ENCODE measurements around the gene FLCN.
"Not testable (repeated sequence)": the region's sequence is repeated elsewhere in the genome, so short reads cannot be mapped to it uniquely, and the experiment has no call there.

The FLCN gene

GRCh38 chr17:17237026-17237799, at the start of gene FLCN:
FLCN (minus strand) TSS chr17:17237168; CDS start chr17:17228137, 9,031 bp downstream.
- Mint-ChIP-seq H3K27ac (peak within 1 kb of the TSS; percentile 100), H3K9me3 (no peaks in the 10 kb centered on the region), H3K36me3 (peaks cover 23% of the 10 kb centered on the region), H3K4me1 (peaks cover 30% of the 10 kb centered on the region), H3K4me3 (peak within 1 kb of the TSS; percentile 93)
- ATAC-seq (peak; percentile 95), DNase-seq (ENCODE audit: low spot score in 2 of 2) (peak; percentile 85 to 95)

DNA sequence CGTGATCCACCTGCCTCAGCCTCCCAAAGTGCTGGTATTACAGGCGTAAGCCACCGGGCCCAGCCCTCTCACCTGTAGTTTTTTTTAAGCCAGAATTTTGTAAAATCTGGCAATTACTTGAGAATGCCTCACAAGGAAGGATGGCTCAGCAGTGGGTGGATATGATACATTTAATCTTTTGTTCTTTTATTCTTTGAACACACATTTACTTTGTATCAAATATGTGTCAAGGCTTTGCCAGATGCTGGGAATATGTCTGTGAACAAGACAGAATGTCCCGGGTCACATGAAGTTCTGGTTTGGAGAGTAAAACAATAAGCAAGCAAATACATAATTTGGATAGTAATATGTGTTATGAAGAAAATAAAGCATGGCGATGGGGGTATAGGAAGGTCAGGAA, 49.0 kb upstream of the FLCN start:
- no peak for DNase-seq (ENCODE audit: low spot score in 2 of 2)
- H3K4me1 Mint-ChIP-seq, result peaks cover 15% of the 10 kb centered on the region
- peaks cover 4% of the 10 kb centered on the region for H3K36me3 Mint-ChIP-seq
- H3K9me3 Mint-ChIP-seq, result no peaks in the 10 kb centered on the region
- ATAC-seq, result no peak
- H3K27ac Mint-ChIP-seq, result no peak overlapping the region
- no peak overlapping the region for H3K4me3 Mint-ChIP-seq

DNA sequence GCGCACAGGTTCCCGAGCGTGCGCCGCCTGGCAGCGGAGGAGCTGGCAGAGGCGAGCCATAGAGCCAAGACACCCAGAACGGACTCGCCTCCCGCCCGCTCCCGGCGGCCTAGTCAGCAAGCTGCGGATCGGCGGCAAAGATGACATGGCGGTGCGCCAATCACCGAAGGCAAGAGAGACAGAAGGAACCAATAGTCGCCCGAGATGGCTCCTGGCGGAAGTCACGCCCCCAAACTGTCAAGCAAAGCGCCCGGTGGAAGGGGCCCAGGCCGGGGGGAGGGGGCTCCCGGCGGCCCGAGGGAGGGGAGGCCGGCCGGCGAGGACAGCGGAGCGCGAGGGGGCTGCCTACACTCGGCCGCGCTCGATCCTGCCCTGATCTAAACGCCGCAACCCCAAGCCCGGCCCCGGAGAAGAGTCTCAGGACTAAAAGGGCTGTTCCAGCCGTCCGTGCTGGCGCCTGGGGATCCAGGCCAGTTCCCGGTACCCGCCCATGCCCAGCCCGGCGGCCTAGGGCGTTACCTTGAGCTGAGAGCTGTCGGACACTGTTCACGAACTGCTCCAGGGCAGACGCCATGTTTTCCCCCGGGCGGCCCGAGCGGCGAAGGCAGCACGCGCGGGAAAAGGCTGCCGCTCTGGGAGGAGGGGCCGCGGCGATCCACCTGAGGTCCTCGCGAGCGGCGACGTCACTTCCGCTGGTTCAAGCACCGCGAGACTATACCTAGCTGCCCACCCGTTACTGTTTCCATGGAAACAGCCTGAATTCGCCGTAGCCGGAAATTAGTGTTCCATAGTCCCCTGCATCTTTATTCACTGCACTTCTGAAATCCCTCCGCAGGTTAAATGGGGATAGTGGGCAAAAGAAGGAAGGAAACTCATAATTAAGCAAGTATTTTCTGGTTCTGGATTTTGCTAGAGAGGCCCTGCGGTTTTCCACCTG, 43.9 kb upstream of the FLCN start, which contains the start of gene COPS3:
Gene COPS3, minus strand, starts transcription at position 634 of the 937 bp plus-strand sequence. Its CDS starts 60 bp downstream, at position 574.
- peak; percentile 88 to 97 for DNase-seq (ENCODE audit: low spot score in 2 of 2)
- H3K36me3 Mint-ChIP-seq, result peaks cover 41% of the 10 kb centered on the region
- peak; percentile 95 for ATAC-seq
- peak within 1 kb of the TSS; percentile 96 for H3K27ac Mint-ChIP-seq
- peak within 1 kb of the TSS; percentile 92 for H3K4me3 Mint-ChIP-seq
- H3K9me3 Mint-ChIP-seq, result no peaks in the 10 kb centered on the region
- peaks cover 37% of the 10 kb centered on the region for H3K4me1 Mint-ChIP-seq

DNA sequence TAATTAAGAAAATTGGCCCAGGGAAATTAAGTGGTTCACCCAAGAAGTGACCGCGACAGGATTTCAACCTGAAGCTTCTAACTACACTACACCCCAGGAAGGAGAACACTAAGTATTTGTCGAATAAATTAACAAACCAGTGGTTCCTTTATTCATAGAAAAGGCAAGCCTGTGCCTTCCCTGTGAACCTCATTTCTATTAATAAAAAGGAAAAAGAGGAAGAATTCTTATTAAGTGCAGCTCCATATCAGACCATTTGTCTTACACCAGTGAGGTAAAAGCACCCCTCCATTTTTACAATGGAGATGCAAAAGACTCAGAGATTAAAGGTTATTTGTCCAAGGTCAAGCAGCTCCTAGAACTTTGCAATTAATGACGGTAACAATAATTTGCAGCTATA, 42.3 kb upstream of the FLCN start:
- Mint-ChIP-seq H3K4me1 (peaks cover 37% of the 10 kb centered on the region), H3K27ac (no peak overlapping the region), H3K9me3 (no peaks in the 10 kb centered on the region), H3K4me3 (peak overlapping the region; percentile 92), H3K36me3 (peaks cover 56% of the 10 kb centered on the region)
- DNase-seq (ENCODE audit: low spot score in 2 of 2) (no peak), ATAC-seq (no peak)

DNA sequence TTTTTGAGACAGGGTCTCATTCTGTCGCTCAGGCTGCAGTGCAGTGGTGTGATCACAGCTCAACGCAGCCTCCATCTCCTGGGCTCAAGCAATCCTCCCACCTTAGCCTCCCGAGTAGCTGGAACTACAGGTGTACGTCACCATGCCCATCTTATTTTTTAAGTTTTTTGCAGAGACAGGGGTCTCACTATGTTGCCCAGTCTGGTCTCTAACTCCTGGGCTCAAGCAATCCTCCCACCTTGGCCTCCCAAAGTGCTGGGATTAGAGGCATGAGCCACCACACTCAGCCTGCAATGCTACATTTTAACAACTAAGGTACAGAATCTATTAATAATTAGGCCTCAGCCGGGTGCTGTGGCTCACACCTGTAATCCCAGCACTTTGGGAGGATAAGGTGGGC, 40.5 kb upstream of the FLCN start:
- peaks cover 36% of the 10 kb centered on the region for H3K4me1 Mint-ChIP-seq
- ATAC-seq; H3K4me3 Mint-ChIP-seq; DNase-seq (ENCODE audit: low spot score in 2 of 2); H3K9me3 Mint-ChIP-seq: not testable (repeated sequence)
- H3K36me3 Mint-ChIP-seq, result peaks cover 75% of the 10 kb centered on the region
- peak overlapping the region; percentile 35 for H3K27ac Mint-ChIP-seq

DNA sequence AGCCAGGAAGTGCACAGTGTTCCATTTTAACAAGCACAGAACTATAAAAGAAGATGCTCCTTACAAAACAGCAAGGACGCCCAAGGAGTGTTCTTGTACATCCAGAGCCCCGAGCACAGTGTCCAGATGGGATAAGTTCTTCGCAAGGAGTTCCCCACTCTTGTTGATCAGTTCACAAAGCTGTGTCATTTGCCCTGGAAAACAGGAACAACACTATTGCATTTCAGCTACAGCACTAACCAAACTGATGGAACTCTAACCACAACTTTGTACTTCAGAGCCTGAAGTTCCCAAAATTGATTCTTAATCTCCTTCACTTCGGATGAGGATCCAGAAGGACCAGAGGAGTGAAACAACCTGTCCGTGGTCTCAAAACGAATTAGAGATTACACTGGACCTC, 39.0 kb upstream of the FLCN start:
- H3K36me3 Mint-ChIP-seq, result peaks cover 85% of the 10 kb centered on the region
- DNase-seq (ENCODE audit: low spot score in 2 of 2), result no peak
- H3K27ac Mint-ChIP-seq, result peak overlapping the region; percentile 35
- peaks cover 23% of the 10 kb centered on the region for H3K4me1 Mint-ChIP-seq
- H3K9me3 Mint-ChIP-seq, result no peaks in the 10 kb centered on the region
- H3K4me3 Mint-ChIP-seq, result no peak overlapping the region
- no peak for ATAC-seq

DNA sequence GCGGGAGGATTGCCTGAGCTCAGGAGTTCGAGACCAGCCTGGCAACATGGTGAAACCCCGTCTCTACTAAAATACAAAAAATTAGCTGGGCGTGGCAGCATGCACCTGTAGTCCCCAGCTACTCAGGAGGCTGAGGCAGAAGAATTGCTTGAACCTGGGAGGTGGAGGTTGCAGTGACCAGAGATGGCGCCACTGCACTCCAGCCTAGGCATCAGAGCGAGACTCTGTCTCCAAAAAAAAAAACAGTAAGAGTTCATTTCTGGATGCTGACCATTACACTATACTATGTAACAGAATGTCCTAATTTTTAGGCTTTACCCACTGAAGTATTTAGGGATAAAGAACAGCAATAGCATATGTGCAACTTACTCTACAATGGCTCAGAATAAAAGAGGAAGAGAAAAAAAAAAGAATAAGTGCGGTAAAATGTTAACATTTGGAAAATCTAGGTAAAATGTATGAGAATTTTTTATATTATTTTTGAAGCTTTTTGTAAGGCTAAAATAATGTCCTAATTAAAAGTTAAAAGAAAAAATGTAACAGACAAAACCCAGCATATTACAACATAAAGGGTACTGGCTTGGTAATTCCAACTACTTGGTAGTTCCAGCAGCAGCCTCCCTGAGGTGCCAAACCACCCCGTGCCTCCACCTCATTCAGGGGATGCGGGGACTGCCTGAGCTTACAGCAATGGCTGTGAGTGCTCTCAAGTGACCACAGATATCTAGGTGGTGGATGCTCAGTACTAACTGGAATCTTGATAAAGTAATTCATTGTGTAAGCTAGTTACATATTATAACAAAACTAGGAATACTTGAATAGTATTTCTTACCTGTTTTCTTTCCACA, 33.2 kb upstream of the FLCN start:
- no peak for DNase-seq (ENCODE audit: low spot score in 2 of 2)
- no peak overlapping the region for H3K4me3 Mint-ChIP-seq
- H3K27ac Mint-ChIP-seq, result no peak overlapping the region

GRCh38 chr17:17264430-17264829, 27.5 kb upstream of the FLCN start:
- Mint-ChIP-seq H3K36me3 (peaks cover 100% of the 10 kb centered on the region), H3K4me1 (no peaks in the 10 kb centered on the region), H3K27ac (peak overlapping the region; percentile 8), H3K4me3 (no peak overlapping the region), H3K9me3 (no peaks in the 10 kb centered on the region)
- no peak for ATAC-seq
- DNase-seq (ENCODE audit: low spot score in 2 of 2), result no peak

More for the DNA sequence above, 33.2 kb upstream of the FLCN start:
- no peak for ATAC-seq
- Mint-ChIP-seq H3K9me3 (no peaks in the 10 kb centered on the region), H3K36me3 (peaks cover 100% of the 10 kb centered on the region), H3K4me1 (no peaks in the 10 kb centered on the region)

- no peak overlapping the region for H3K4me3 Mint-ChIP-seq
- no peaks in the 10 kb centered on the region for H3K4me1 Mint-ChIP-seq
- no peak for ATAC-seq
- no peak for DNase-seq (ENCODE audit: low spot score in 2 of 2)
- peaks cover 100% of the 10 kb centered on the region for H3K36me3 Mint-ChIP-seq
- H3K27ac Mint-ChIP-seq, result no peak overlapping the region
- no peaks in the 10 kb centered on the region for H3K9me3 Mint-ChIP-seq
Observed at GRCh38 chr17:17258998-17259397, 22.0 kb upstream of the FLCN start.

DNA sequence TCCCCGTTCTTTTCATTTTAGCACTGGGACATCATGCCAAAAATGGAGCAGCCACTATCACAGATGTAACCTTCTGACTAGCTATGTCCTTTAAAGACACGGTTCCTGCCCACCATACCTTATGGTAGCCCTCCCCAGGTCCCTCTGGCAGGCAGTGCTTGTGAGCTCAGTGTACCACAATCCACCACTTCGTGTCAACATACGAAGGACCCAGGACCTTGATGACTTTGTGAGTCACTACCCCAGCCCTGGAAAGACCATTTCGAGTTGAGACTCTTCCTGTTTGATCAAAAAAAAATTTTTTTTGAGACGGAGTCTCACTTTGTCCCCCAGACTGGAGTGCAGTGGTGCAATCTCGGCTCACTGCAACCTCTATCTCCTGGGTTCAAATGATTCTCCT, 21.0 kb upstream of the FLCN start:
- Mint-ChIP-seq H3K4me1 (peaks cover 5% of the 10 kb centered on the region), H3K4me3 (no peak overlapping the region), H3K36me3 (peaks cover 100% of the 10 kb centered on the region)

DNA sequence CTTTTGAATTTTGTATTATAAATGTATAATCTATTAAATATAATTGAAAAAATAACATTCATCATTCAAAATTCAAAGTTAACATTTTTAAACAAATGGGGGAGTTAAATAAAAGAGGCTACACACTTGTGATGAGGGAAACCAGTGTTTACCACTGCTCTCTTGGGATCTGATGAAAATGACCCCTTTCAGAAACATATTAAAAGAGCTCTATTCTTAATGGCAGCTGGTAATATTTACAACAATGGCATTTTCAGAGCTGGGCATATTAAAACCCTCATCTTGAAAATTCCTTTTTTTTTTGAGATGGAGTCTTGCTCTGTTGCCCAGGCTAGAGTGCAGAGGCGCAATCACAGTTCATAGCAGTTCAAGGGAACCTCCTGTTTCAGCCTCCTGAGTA, 19.3 kb upstream of the FLCN start:
- peaks cover 100% of the 10 kb centered on the region for H3K36me3 Mint-ChIP-seq
- peaks cover 5% of the 10 kb centered on the region for H3K4me1 Mint-ChIP-seq
- no peak overlapping the region for H3K4me3 Mint-ChIP-seq
- ATAC-seq (no peak), DNase-seq (ENCODE audit: low spot score in 2 of 2) (no peak)
- H3K27ac Mint-ChIP-seq, result no peak overlapping the region
- H3K9me3 Mint-ChIP-seq, result no peaks in the 10 kb centered on the region

More for the DNA sequence above, 21.0 kb upstream of the FLCN start:
- no peaks in the 10 kb centered on the region for H3K9me3 Mint-ChIP-seq
- peak overlapping the region; percentile 77 for H3K27ac Mint-ChIP-seq
- no peak for DNase-seq (ENCODE audit: low spot score in 2 of 2)
- ATAC-seq, result no peak

DNA sequence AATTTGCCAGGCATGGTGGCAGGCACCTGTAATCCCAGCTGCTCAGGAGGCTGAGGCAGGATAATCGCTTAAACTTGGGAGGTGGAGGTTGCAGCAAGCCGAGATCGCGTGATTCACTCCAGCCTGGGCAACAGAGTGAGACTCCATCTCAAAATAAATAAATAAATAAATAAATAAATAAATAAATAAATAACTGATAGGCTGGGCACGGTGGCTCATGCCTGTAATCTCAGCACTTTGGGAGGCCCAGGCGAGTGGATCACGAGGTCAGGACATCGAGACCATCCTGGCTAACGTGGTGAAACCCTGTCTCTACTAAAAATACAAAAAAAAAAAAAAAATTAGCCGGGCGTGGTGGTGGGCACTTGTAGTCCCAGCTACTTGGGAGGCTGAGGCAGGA, 18.7 kb upstream of the FLCN start:
- DNase-seq (ENCODE audit: low spot score in 2 of 2); H3K9me3 Mint-ChIP-seq; H3K4me1 Mint-ChIP-seq; H3K4me3 Mint-ChIP-seq; ATAC-seq: not testable (repeated sequence)
- Mint-ChIP-seq H3K27ac (peak overlapping the region; percentile 60), H3K36me3 (peaks cover 100% of the 10 kb centered on the region)

GRCh38 chr17:17254036-17254435, 17.1 kb upstream of the FLCN start:
- ATAC-seq (no peak), DNase-seq (ENCODE audit: low spot score in 2 of 2) (no peak)
- no peak overlapping the region for H3K27ac Mint-ChIP-seq
- peaks cover 5% of the 10 kb centered on the region for H3K4me1 Mint-ChIP-seq
- no peaks in the 10 kb centered on the region for H3K9me3 Mint-ChIP-seq
- H3K36me3 Mint-ChIP-seq, result peaks cover 100% of the 10 kb centered on the region
- no peak overlapping the region for H3K4me3 Mint-ChIP-seq

- DNase-seq (ENCODE audit: low spot score in 2 of 2) (no peak), ATAC-seq (no peak)
- Mint-ChIP-seq H3K27ac (no peak overlapping the region), H3K4me3 (no peak overlapping the region), H3K4me1 (peaks cover 5% of the 10 kb centered on the region), H3K9me3 (no peaks in the 10 kb centered on the region), H3K36me3 (peaks cover 100% of the 10 kb centered on the region)
Observed at GRCh38 chr17:17253406-17253805, 16.4 kb upstream of the FLCN start.

Measured in stimulated activated effector memory CD8-positive, alpha-beta T cell treated with anti-CD3 and anti-CD28 coated beads, Interleukin-12 subunit alpha, Interleukin-12 subunit beta, amount 100 ng/mL, for 72 hours (primary cell).